WI38 (cell line): ENCODE measurements around the gene ZNF175.
A peak's percentile ranks its signal among the peaks of the same experiment; 100 is the strongest.

Experiments
- H3K4me3 ChIP-seq: 2 replicates; pipeline ENCODE4 v1.5.1; 2011; ENCODE audit warnings: low read depth, mild to moderate bottlenecking, control low read depth, low read length
- TF ChIP-seq, protein P1 (sequence below): IDR thresholded peaks from 2 replicates; pipeline ENCODE4 v1.5.1; 2012; ENCODE audit warnings: low read depth, mild to moderate bottlenecking, control low read depth, low read length

Gene ZNF175

DNA sequence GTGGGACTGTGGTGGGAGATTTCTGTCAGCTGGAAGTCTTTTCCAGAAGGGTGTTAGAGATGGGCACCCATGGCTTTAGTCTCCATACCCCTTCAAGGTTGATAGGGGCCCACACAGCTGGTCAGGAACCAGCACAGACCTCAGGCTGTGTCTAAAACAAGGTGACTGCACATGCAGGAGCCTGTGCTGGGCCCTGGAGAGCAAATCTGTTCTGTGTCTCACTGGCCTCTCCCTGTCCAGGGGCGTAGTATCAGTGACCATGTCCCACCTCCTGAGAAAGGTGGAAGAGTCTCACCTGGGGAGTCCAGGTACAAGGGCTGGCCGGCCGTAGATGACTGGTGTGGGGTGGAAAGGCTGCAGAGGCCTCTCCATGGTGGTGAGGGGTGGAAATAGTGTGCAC is 19.4 kb downstream of the ZNF175 start:
- TF ChIP-seq, protein P1, sequence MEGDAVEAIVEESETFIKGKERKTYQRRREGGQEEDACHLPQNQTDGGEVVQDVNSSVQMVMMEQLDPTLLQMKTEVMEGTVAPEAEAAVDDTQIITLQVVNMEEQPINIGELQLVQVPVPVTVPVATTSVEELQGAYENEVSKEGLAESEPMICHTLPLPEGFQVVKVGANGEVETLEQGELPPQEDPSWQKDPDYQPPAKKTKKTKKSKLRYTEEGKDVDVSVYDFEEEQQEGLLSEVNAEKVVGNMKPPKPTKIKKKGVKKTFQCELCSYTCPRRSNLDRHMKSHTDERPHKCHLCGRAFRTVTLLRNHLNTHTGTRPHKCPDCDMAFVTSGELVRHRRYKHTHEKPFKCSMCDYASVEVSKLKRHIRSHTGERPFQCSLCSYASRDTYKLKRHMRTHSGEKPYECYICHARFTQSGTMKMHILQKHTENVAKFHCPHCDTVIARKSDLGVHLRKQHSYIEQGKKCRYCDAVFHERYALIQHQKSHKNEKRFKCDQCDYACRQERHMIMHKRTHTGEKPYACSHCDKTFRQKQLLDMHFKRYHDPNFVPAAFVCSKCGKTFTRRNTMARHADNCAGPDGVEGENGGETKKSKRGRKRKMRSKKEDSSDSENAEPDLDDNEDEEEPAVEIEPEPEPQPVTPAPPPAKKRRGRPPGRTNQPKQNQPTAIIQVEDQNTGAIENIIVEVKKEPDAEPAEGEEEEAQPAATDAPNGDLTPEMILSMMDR = no peak
- no peak overlapping the region for H3K4me3 ChIP-seq

DNA sequence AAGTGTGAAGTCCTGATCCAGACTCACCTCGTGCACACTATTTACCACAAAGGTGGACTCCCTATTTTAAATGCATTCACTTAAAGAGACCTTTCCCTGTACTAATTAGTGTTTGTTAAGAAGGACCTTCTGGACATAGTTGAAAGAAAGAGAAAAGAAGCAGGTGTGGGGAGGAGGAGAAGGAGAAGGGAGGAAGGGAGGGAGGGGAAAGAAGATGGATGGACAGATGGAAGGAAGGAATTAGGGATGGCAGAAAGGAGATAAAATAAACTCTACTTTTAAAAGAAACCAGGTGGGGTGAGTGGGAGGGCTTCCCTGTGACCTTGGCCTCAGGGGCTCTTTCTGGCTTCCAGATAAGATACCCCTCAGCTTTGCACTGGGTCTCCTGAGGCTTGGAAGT is 21.4 kb downstream of the ZNF175 start:
- TF ChIP-seq, protein P1 = no peak
- no peak overlapping the region for H3K4me3 ChIP-seq

DNA sequence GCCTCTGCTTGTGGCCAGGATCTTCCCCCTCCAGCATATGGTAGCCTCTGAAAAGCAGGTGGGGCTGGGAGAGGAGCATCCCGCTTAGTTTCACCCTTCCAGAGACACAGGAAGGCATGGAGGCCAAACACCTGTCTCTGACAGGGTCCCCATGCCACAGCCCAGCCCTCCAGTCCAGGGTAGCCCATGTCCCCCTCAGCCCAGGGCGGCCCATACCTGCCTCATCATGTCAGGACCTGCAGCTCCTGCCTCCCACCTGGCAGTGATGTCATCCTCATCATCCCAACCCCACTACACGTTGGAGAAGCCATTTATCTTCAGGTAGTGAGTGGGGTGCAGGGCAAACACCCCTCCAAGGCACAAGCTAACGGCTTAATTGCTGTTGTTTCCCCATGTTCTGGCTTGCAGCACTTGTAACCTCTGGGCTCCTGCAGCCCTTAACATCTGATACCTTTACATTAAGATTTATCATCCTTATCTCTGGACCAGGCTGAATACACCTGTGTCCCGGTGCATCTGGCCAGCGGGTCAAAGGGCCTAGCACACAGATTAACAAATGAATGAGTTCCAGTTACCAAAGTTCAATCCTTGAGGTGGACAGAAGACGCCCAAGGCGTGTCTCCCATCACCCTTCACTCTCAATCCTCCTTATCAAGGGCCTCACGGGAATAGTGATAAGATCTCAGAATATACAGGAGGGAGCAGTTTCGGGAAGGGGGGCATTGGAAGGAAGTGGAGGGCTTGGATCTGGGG is 22.2 kb downstream of the ZNF175 start:
- peak overlapping the region; percentile 71 for H3K4me3 ChIP-seq
- TF ChIP-seq, protein P1 = no peak

DNA sequence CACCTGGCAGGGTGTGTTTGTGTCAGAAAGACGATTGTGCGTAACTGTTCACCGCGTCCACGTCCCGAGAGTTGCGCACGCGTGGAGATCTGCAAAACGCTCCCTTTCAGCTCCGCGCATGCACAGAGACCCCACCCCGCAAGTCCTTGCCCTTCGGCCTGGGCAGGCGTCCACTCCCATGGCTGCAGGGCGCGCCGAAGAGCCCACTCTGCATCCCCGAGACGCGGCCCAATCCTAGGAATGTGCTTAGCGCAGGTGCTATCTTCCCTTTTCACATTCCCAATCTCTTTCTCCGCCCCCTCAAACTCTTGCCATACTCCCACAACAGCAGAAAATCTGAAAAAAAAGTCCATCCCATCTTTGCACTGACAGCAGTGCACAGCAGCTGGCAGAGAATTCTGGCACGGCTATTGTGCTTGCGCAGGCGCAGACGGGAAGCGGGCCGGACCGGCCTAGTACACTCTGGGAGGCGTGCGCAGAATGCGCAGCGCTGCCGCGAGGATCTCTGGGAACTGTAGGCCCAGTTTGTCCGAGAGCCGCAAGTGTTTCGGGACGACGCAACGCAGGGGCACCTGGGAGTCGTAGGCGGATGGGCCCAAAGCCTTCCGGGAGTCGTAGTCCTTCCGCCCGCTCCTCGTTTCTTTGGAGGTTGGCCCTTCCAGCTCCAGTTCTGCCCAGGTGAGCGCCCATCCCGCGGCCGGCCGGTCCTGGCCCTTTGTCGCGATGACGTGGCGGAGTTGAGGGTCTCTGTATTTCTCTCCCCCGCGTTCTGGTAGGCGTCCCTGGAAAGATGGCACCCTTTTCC is 23.1 kb downstream of the ZNF175 start:
- TF ChIP-seq, protein P1 = no peak
- H3K4me3 ChIP-seq = peak overlapping the region; percentile 71

DNA sequence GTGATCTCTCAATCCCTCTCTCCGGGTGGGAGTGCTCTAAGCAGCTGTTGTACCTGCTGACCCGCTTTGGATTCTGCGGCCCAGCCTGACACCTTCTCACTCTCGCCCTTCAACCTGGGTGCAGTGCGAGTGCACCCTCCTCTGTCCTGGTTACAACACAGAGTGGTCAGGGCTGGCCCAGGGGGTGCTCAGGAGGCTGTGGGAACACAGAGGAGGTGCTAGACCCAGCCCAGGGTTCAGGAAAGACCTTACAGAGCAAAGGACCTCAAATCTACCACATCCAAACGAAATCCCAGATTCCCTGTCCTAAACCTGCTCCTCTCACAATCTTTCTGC is 23.7 kb downstream of the ZNF175 start:
- TF ChIP-seq, protein P1 = no peak
- H3K4me3 ChIP-seq = peak overlapping the region; percentile 71

DNA sequence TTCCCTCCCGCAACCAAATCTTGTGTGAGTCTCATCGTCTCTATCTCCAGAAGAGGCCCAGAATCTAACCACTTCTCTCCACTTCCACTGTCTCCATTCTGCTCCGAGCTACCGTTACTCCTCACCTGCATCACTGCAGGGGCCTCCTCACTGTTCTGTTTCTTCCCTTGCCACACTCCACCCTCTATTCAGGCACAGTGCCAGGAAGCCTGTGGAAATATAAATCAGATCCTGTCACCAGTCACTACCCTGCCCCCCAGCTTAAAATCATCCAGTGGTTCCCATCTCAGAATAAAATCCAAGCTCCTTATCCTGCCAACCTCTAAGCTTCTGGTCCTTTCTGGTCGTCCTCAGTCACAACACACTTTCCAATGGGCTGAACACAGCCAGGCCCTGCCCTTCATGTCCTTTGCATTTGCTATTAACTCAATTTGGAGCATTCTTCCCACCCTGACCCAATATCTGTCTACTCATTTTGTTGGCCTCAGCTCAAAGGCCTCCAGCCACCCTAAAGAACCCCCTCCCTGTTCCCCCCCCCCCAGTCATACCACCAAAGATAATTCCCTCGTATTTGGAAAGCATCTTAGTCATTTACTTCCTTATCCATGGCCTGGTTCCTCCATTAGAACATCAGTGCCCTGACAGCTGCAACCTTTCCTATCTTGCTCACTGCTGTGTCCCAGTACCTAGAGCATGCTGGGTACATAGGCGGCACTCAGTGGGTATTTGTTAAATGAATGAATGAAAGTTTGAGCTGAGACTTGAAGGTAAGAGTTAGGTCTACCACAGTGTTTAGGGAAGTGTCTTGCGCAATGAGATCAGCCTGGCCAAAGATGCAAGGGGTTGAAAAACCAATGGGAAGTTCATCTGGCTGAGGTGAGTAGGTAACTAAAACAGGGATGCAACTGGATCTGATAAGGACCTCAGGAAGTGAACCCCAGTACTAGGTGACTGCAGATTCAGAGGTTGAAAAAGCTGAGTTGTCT is 24.4 kb downstream of the ZNF175 start:
- H3K4me3 ChIP-seq = no peak overlapping the region
- TF ChIP-seq, protein P1 = no peak
